Measurements from ENCODE around the gene GRIP2.
A peak's percentile ranks its signal among the peaks of the same experiment; 100 is the strongest.

The GRIP2 gene

DNA sequence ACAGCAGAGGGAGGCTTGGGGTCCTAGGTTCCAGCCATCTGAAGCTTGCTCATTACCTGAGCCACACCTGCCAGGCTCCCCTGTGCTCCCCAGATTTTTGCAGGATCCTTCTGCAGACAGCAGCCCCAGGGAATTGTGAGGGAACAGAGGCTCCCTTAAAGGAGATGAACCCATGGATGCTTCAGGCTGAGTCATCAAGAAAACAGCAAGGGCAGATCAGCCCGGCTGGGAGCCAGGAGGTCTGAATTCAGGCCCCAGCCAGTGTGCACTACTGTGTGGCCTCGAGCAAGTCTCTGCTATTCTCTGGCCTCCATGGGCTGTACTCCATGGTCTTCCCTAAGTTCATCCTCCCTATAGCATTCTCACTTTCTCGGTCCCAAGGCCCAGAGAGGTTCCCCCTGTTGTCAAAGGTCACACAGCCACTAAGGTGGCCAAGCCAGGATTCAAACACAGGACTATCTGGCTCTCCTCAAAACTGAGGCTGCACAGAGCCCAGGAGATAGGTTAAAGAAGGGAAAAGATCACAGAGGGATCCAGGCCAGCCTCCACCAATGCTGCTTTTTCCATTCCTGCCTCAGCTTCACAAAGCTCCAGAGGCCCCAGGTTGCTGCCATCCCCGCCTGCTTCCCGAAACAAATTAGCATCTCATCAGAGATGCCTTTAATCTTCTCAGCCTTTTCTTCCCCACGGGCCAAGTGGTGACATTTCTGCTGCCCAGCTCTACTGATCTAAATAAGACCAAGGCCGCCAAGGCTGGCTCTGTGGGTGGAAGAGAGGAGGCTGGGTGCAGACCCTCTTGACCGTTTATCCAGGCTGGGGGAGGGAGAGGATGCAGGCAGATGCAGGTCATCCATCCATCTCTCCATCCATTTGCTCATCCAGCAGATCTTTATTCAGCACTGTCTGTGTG is 21.2 kb upstream of the GRIP2 start:
- DNase-seq = no peak

DNA sequence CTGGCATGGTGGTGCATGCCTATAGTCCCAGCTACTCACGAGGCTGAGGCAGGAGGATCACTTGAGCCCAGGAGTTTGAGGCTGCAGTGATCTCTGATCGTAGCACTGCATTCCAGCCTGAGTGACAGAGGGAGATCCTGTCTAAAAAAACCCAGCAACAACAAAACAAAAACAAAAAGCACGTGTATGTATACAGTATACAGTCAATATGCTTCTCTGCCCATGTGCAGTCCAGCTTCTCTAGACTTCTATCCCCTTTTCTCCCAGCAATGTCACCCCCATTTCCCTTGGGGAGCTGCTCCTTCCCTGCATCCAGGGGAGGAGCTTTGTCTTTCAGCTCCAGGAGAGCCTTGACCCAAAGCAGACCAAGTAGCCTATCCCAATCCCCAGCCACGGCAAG is 20.0 kb upstream of the GRIP2 start:
- no peak for DNase-seq

DNA sequence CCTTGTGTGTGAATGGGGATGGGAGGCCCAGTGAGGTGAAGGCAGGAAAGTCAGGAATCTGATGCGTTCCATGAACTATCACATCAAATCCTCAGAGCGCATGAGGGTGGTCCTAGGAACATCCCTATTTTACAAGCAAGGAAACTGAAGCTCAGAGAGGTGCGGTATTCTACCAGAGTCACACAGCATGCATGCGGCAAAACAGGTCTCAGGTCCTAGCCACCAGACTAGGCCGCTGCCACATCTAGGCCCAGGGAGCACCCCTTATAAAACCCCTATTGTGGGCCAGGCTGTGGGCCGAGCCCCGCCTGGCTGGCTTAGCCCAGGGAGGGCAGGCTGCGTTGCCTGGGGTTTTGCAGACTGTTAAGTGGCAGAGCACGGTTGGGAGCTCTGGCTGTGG is 17.9 kb upstream of the GRIP2 start:
- DNase-seq = no peak

DNA sequence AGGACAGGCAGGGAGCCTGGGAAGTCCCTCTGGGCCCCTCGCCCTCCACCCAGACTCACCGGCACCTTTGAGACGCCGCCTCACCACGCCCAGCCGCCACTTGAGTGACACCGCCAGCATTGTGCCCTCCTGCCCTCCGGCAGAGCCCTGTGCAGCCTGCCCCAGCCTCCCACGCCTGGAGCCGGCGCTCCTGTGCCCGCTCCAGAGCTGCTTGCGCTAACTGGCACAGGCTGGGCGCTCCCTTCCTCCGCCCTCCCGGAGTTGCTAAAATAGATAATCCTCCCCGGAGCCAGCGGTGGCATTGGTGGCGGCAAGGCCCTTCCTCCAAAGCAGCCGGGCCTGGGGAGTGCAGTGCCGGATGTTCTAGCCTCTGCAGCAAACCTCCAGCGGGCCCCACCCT is 15.7 kb upstream of the GRIP2 start:
- DNase-seq = peak; percentile 32

DNA sequence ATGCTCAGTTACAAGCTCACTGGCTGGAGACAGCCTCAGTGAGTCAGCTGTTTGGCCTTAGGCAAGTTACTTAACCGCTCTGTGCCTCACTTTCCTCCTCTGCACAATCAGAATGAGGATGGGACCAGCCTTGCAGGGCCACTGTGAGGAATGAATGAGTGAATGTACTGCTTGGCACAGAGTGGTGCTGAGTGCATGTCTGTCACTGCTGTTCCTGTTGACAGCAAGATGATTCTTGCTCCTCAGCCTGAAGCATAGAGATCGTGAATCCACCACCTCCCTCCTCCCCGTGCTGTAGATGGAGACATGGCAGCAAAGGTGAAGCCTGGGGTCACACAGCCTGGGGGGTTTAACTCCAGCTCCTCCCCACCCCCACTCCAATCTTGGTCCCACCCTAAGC is 14.6 kb upstream of the GRIP2 start:
- DNase-seq = no peak

DNA sequence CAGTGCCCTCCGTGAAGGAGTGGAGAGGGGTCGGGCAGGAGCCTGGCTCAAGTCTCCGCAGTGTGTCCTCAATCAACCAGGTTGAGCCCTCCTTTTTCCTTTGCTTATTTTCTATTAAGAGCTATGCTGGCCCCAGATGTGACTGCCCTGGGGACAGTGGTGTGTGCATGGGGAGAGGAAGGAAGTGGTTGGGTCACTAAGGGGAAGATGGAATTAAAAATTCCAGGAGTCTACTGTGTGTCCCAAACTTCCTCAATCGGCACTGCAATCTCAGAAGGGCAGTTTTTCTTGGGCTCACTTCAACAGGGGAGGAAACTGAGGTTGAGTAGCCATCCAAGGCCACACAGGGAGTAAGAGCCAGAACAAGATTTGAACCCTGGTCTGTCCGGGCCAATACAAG is 13.7 kb upstream of the GRIP2 start:
- no peak for DNase-seq

DNA sequence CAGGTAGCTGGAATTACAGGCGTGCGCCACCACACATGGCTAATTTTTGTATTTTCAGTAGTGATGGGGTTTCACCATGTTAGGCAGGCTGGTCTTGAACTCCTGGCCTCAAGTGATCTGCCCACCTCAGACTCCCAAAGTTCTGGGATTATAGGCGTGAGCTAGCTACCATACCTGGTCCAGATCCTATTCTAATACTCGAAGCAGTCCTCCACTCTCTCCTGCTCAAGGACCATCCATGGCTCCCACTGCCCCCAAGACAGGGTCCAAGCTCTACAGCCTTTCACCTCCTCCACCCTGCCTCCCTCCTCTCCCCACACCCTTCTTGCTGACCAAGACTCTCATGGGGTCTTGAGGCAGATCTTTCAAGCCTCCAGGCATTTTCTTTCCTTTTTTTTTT is 12.6 kb upstream of the GRIP2 start:
- no peak for DNase-seq

DNA sequence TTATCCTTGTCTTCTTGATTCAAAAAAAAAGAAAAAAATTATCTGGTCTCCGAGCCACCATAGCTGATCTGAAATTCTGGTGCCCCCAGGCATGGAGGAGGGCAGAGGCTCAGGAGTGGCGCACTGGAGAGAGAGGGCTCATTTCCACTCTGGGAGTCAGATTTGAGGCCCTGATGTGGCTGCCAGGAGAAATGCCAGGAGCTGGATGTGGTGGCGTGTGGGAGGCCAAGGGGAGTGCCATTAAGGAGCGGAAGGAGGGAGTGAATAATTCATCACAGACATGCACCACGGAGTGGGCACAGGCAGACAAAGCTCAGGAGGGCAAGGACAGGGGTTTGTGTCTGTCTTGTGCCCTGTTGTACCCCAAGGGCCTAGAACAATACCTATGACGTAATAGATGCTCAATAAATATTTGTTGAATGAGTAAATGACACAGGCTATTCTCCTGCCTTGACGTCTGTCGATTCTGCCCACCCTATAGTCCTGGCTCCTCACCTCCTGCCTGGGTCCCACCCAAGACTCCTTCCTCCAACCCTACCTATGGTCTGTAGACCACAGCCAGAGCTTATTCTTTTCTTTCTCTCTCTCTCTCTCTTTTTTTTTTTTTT is 12.0 kb upstream of the GRIP2 start:
- no peak for DNase-seq

DNA sequence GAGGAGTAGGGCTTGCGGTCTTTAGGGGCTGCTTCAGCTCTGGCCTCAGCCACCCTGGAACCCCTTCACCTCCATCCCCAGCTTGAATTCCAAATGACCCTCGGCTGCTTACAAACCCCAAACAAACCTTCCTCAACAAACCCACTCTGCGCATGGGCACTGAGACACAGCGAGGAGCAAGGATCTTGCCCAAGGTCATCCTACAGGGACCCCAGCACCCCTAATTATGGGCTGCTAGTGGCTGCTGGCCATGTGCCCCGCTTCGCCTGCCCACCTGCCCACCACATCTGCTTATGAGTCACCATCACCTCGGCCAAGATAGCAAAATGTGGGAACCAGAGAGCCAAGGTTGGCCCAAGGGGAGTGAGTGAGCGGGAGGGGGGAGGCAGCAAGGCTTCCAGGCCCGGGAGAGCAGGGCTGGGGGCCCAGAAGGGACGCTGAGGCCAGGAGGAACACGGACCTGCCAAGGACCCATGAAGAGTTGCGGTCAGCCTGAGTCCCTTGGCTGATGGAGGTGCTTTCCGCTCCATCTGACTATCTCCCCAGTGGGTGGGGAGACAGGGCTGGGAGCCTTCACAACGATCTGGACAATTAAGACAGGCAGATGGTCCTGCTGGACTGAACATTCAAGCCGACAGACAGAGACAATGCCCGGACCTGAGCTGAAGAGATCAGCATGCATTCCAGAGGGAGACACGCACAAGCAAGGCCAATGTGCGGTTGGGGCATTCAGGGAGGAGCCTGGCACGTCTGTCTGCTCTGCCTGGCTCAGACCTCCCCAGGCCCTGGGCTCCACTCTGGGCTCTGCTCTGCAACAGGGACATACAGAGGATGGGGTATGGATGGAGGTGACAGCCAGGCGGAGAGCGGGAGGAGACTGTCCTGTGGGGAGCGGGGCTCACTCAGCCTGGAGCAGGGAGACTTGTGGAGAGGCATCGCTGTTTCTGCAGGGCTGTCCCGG is 10.8 kb upstream of the GRIP2 start:
- DNase-seq = no peak

DNA sequence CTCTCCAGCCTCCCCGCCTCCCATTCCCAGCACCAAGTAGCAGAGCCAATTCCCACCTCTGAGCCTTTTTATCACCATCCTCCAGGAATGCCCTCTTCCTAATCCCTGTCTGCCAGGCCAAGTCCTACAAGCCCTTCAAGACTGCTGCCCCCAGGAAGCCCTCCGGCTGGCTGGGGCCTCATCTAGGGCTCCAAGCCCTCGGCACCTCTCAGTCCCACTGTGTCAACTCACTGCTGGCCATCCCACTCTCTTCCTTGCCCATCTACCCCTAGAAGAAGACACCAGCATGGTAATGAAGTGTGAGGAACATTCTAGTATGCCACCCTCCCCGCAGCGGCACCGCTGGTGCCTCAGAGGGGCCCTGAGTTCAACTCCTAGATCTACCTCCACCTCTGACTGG is 10.0 kb upstream of the GRIP2 start:
- DNase-seq = no peak

DNA sequence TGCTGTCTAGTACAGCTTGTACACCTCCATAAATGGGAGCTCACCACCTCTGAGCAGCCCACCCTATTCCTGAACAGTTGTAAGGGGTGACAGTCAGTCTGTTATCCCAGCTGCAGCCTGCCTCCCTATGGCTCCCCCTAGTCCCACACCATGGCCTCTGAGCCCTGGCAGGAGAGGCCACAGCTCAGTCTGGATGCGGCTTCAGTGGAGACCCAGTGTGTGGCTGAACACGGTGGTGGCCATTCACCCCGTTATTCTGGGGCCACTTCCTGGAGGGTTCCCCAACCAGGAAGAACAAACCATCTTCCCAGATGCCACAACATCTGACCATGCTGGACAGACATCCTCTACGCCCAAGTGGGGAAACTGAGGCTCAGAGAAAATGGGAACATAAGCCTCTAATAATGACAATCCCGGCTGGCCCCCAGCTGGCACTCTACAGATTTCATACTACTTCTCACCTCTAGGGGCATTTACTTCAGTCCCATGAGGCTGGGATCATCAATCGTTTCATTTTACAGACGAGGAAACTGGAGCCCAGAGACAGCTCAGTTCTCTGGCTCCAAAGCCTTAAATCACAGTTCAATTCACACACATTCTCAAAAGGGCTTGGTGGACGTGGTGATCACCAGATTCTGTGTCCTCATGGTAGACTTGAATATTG is 9.2 kb upstream of the GRIP2 start:
- peak; percentile 15 for DNase-seq

DNA sequence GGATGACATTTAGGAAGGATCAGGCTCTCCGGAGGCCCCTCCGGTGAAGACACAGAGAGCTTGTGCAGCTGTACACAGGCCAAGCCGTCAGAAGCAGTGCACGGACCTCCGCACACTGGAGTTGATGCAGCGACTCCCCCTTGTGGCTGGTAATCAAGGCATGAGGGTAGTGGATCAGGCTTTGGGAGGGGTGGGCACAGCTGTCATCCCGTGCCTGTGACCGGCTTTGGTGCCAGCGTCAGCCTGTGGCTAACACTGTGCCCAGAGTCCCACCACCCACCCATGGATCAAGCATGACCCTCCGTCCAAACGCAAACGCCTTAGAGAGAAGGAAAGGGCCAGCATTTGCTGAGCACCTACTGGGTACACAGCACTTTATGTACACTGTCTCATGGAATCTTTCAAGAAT is 8.2 kb upstream of the GRIP2 start:
- DNase-seq = peak; percentile 56

DNA sequence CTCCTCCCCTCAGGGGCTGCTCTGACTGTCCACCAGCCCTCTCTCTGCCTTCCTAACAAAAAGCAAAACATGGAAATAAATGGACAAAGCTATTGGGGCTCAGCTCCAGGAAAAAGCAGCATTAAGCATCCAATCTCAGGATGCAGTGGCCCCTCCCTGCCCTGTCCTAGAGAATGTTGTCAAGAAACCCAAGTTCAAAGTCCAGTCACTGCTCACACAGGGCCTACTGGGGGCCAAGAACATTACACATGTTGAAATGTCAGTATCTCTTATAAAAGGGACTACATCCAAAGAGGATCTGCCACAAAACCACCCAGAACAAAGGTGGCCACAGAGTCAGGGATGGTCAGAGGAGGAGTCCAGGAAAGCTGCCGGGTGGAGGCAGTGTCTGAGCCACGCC is 7.6 kb upstream of the GRIP2 start:
- DNase-seq = no peak

DNA sequence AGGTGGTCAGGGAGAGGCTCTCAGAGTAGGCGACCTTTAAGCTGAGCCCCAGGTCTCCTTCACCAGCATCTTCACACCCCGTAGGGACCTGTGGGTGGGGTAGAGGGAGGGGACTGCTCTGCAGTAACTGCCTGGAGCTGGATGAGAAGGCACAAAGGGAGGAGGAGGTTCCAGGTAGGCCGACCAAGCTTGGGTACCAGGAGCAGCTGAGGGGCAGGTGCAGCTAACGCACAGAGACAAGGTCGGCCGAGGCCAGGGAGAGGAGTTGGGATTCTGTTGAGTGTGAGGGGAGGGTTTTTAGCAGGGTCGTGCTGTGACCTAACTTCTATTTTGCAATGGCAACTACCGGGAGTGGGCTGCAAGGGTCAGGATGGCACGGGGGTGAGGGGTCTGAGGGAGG is 5.9 kb upstream of the GRIP2 start:
- DNase-seq = no peak

DNA sequence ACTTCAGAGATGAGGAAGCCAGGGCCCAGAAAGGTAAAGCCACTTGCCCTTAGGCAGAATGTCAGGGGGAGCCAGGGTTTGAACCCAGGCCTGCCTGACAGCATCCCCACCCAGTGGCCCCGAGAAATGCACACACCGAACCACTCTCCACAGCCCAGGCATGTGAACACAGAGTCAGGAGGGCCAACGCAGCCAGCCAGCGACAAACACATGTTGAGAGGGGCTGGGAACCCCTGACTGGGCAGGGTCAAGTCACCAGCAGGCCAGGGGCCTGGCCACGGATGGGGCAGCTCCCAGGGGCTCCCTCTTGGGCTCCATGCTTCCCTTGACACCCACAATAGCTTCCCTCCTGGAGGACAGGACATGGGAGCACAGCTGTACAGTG is 5.1 kb upstream of the GRIP2 start:
- no peak for DNase-seq

DNA sequence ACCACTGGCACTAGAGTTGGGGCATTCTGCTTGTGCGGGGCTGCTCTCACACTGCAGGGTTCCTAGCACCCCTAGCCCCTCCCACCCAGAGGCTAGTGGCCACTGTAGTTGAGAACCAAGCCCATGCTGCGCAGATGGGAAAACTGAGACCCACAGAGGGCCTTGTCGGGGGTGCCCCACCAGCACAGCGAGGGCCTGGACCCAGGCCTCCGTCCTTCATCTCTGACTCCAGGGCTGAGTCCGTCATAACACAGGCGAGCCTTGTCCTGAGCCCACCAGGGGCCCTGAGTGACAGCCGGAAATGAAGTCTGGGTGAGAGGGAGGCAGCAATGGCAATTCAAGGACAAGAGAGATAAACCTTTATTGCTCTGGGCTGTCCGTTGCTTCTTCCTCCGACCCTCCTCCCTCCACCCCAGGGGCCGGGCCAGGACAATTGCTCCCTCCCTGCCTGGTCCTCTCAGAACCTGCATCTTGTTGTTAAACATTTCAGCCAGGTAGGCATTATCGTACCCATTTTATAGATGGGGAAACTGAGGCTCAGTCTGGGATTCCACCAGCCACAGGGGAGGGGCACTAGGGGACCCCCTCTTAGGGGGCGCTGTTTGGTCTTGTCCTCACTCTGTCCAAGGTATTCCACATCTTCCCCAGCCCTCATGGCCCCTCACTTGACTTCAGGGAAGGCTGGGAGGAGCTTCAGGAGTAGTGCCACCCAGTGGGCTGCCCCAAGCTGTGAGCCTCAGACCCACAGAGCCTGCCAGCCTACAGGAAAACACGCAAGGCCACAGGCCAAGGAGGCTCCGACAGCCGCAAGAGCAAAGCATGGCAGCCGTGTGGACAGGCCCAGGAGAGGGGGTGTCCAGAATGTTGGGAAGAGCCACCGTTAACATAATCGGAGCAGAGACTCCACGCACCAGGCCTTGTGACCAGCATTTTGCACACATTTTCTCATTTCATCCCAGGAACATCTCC is 4.4 kb upstream of the GRIP2 start:
- DNase-seq = no peak

DNA sequence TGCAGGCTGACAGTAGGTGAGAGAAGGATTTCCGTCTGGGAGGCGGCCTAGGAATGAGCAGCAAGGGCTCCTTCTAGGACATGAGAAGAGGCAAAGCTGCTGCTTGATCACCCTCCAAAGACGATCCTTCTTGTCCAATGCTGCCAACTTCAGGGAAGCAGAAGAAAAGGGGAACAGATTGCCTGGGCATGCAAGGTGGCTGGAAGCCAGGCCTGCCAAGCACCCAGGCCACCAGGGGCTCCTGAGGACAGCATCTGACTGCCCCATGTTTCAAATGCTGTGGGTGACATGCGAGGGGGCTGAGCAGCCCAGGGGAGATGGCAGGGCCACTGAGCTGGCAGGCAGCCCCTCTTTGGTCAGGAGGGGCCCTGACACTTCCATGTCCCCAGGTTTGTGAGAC is 3.3 kb upstream of the GRIP2 start:
- no peak for DNase-seq

DNA sequence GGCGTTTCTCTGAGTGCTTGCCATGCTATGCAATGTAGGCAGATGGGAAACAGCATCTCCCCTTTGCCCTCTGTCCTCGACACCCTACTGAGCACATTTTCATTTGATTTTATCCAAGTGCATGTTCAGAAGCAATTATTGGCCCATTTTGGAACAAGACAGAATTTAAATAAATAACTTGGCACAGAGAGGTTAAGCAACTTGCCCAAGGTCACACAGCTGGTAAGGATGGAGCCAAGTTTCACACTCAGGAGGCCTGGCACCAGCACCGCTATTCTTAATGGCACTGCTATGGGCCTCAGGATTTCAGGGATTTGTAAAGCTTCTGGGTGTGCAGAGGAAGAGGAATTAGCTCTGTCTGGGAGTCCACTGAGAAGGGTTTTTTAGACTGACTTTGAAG is 2.5 kb upstream of the GRIP2 start:
- DNase-seq = no peak

DNA sequence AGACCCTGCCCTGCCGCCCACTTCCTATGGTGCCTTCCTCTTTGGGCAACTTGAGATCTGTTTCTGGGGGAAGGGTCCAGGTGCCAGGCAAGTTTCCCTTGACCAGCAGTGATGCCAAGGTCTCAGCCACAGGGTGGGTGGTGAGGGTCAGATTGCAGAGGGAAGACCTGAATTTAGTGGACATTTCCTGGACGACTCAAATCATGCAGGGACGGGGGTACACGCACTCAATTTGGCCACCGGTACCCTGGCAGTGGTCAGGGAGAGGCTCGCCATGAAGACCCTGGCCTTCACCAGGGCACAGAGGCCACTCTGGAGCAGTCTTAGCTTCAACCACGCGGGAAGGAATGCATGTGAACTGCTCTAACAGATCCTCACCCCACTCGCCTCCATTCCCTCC is 1.5 kb upstream of the GRIP2 start:
- no peak for DNase-seq

DNA sequence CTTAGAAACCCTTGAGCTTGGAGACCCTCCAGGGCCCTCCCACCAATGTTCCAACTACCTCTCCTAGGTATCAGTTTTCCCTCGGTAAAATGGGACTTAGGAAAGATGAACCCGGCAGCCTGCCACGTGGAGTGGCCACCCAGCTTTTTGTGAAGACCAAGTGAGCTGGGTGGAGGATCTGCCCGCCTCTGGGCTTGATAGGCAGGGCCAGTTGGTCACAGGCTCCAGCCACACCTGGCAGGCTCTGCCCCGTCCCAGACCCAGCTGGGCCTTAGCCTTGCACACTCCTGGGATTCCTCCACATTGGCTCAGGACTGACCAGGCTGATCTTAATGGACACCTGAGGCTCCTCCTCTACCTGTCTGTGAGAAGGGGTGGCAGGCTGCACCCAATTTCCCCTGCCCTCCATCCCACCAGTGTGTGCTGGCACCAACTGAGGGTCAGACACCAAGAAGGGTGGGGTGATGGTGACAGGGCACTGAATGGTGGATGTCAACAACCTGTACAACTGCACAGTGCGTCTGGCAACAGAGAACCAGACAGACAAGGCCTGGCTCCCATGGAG is 761 bp upstream of the GRIP2 start:
- no peak for DNase-seq

DNA sequence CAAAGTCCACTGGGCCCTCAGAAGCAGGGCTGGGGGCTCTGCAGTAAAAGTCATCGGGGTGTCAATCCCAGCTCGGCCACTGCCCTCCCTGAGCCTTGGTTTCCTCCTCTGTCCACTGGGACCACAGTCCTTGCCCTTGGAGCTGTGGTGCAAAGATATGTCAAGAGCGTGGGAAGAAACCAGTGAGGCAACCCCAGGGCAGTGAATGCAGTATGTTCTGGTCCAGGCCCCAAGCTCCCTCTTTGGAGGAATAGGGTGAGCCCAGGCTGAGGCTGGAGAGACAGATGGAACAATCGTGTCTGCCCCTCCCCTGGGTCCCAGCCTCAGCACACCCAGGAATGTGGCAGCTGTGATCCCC is 779 bp downstream of the GRIP2 start:
- DNase-seq = no peak

Measured in DMS53 (cell line).